ENCODE data around the gene CYTH2. TPM values are rescaled to one million over a fixed set of nuclear protein-coding genes. Genes with fewer than 3 reads are reported as not detected.

The CYTH2 gene
- total and polyA plus RNA-seq, 2 experiments from 2014 or later = 41.1 to 60.4 TPM

DNA sequence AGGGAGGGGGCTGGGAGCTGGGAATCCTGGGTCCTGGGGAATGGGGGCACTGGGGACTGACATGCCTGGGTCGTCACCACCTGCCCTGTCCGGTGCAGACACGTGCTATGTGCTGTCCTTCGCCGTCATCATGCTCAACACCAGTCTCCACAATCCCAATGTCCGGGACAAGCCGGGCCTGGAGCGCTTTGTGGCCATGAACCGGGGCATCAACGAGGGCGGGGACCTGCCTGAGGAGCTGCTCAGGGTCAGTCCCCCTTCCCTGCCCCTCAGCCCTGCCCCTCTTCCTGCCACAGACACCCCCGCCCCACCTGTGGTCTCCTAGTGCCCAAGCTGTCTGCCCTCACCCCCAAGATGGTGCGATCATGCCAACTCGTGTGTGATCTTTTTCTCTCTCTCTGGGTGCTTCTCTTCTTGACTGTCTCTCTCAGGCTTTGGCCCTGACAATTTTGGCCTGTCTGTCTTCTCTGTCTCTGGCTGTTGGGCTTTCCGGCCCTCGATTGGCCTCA lies 5.0 kb downstream of the CYTH2 start (continued):
- TF ChIP-seq, protein P1, sequence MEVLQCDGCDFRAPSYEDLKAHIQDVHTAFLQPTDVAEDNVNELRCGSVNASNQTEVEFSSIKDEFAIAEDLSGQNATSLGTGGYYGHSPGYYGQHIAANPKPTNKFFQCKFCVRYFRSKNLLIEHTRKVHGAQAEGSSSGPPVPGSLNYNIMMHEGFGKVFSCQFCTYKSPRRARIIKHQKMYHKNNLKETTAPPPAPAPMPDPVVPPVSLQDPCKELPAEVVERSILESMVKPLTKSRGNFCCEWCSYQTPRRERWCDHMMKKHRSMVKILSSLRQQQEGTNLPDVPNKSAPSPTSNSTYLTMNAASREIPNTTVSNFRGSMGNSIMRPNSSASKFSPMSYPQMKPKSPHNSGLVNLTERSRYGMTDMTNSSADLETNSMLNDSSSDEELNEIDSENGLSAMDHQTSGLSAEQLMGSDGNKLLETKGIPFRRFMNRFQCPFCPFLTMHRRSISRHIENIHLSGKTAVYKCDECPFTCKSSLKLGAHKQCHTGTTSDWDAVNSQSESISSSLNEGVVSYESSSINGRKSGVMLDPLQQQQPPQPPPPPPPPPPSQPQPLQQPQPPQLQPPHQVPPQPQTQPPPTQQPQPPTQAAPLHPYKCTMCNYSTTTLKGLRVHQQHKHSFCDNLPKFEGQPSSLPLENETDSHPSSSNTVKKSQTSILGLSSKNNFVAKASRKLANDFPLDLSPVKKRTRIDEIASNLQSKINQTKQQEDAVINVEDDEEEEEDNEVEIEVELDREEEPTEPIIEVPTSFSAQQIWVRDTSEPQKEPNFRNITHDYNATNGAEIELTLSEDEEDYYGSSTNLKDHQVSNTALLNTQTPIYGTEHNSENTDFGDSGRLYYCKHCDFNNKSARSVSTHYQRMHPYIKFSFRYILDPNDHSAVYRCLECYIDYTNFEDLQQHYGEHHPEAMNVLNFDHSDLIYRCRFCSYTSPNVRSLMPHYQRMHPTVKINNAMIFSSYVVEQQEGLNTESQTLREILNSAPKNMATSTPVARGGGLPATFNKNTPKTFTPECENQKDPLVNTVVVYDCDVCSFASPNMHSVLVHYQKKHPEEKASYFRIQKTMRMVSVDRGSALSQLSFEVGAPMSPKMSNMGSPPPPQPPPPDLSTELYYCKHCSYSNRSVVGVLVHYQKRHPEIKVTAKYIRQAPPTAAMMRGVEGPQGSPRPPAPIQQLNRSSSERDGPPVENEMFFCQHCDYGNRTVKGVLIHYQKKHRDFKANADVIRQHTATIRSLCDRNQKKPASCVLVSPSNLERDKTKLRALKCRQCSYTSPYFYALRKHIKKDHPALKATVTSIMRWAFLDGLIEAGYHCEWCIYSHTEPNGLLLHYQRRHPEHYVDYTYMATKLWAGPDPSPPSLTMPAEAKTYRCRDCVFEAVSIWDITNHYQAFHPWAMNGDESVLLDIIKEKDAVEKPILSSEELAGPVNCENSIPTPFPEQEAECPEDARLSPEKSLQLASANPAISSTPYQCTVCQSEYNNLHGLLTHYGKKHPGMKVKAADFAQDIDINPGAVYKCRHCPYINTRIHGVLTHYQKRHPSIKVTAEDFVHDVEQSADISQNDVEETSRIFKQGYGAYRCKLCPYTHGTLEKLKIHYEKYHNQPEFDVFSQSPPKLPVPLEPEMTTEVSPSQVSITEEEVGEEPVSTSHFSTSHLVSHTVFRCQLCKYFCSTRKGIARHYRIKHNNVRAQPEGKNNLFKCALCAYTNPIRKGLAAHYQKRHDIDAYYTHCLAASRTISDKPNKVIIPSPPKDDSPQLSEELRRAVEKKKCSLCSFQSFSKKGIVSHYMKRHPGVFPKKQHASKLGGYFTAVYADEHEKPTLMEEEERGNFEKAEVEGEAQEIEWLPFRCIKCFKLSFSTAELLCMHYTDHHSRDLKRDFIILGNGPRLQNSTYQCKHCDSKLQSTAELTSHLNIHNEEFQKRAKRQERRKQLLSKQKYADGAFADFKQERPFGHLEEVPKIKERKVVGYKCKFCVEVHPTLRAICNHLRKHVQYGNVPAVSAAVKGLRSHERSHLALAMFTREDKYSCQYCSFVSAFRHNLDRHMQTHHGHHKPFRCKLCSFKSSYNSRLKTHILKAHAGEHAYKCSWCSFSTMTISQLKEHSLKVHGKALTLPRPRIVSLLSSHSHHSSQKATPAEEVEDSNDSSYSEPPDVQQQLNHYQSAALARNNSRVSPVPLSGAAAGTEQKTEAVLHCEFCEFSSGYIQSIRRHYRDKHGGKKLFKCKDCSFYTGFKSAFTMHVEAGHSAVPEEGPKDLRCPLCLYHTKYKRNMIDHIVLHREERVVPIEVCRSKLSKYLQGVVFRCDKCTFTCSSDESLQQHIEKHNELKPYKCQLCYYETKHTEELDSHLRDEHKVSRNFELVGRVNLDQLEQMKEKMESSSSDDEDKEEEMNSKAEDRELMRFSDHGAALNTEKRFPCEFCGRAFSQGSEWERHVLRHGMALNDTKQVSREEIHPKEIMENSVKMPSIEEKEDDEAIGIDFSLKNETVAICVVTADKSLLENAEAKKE (CRISPR knock-in tag; IDR thresholded peaks at IDR 0.05) = no peak

DNA sequence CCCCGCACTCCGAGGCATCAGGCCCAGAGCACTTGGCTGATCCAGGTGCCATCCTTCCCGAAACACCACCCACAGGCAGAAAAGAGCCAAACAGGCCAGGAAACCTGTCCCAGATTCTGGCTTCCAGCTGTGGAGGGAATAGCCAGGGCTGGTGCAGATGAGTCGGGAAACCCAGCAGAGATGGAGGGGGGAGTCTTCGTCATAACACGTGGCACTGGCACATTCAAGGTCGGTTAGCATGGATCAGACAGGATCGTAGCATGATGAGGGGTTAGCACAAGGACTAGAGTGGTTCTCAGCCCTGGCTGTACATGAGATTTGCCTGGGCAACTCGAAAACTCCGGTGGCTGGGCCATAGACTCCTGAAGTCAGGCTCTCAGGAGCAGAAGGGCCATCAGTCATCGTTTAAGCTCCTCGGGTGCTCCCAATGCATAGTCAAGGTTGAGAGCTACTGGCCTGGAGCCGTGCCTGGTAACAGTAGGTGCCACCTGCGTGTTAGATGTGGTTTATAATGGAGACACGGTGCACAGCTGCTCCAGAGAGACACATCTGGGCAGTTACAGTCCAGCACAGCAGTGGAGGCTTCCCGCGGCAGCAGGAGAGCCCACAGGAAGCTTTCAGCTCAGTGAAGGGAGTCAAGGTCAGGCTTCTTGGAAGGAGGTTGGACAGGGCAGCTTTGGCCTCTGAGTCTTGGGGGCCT lies 6.3 kb downstream of the CYTH2 start:
- no peak for ATAC-seq
- Mint-ChIP-seq H3K4me3 (no peak overlapping the region), H3K4me1 (peaks cover 9% of the 10 kb centered on the region; the same call in 2 of the 3 replicates), H3K36me3 (ENCODE audit: low read depth) (peaks cover 74% of the 10 kb centered on the region), H3K27me3 (ENCODE audit: insufficient read depth, low read depth, poor library complexity) (peaks cover 24% of the 10 kb centered on the region), H3K9me3 (no peaks in the 10 kb centered on the region), H3K27ac (no peak overlapping the region)
- H3K27me3 ChIP-seq (ENCODE audit: insufficient read depth) = no peaks in the 10 kb centered on the region
- H2AFZ ChIP-seq = no peak overlapping the region
- H3K9me2 ChIP-seq (ENCODE audit: insufficient read depth) = no peaks in the 10 kb centered on the region
- no peaks in the 10 kb centered on the region; the same call in 1 of the 2 replicates for H3K4me1 ChIP-seq (ENCODE audit: insufficient read depth)
- no peak for DNase-seq (ENCODE audit: low spot score)
- H3K4me2 ChIP-seq = no peak overlapping the region
- H3K79me2 ChIP-seq (replicated peaks; ENCODE audit: insufficient read depth) = peaks cover 4% of the 10 kb centered on the region
- no peak overlapping the region for H3K4me3 ChIP-seq
- H3F3A ChIP-seq (replicated peaks; ENCODE audit: low read depth) = peaks cover 27% of the 10 kb centered on the region
- H3K36me3 ChIP-seq (ENCODE audit: insufficient read depth) = peaks cover 44% of the 10 kb centered on the region
- no peak overlapping the region for H3K27ac ChIP-seq (ENCODE audit: low read depth)
- H4K20me1 ChIP-seq (replicated peaks; ENCODE audit: insufficient read depth) = peaks cover 17% of the 10 kb centered on the region
- TF ChIP-seq EZH2 (IDR thresholded peaks at IDR 0.05; ENCODE audit: low read depth, unreplicated experiment) (no peak), JUNB (IDR thresholded peaks at IDR 0.05; ENCODE audit: unreplicated experiment) (no peak), STAT1 (IDR thresholded peaks at IDR 0.05; ENCODE audit: unreplicated experiment) (no peak), ZNF114 (CRISPR knock-in tag; IDR thresholded peaks at IDR 0.05) (no peak)
- TF ChIP-seq, protein P2, sequence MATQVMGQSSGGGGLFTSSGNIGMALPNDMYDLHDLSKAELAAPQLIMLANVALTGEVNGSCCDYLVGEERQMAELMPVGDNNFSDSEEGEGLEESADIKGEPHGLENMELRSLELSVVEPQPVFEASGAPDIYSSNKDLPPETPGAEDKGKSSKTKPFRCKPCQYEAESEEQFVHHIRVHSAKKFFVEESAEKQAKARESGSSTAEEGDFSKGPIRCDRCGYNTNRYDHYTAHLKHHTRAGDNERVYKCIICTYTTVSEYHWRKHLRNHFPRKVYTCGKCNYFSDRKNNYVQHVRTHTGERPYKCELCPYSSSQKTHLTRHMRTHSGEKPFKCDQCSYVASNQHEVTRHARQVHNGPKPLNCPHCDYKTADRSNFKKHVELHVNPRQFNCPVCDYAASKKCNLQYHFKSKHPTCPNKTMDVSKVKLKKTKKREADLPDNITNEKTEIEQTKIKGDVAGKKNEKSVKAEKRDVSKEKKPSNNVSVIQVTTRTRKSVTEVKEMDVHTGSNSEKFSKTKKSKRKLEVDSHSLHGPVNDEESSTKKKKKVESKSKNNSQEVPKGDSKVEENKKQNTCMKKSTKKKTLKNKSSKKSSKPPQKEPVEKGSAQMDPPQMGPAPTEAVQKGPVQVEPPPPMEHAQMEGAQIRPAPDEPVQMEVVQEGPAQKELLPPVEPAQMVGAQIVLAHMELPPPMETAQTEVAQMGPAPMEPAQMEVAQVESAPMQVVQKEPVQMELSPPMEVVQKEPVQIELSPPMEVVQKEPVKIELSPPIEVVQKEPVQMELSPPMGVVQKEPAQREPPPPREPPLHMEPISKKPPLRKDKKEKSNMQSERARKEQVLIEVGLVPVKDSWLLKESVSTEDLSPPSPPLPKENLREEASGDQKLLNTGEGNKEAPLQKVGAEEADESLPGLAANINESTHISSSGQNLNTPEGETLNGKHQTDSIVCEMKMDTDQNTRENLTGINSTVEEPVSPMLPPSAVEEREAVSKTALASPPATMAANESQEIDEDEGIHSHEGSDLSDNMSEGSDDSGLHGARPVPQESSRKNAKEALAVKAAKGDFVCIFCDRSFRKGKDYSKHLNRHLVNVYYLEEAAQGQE (IDR thresholded peaks at IDR 0.05; ENCODE audit: unreplicated experiment) = no peak
- TF ChIP-seq, protein P3, sequence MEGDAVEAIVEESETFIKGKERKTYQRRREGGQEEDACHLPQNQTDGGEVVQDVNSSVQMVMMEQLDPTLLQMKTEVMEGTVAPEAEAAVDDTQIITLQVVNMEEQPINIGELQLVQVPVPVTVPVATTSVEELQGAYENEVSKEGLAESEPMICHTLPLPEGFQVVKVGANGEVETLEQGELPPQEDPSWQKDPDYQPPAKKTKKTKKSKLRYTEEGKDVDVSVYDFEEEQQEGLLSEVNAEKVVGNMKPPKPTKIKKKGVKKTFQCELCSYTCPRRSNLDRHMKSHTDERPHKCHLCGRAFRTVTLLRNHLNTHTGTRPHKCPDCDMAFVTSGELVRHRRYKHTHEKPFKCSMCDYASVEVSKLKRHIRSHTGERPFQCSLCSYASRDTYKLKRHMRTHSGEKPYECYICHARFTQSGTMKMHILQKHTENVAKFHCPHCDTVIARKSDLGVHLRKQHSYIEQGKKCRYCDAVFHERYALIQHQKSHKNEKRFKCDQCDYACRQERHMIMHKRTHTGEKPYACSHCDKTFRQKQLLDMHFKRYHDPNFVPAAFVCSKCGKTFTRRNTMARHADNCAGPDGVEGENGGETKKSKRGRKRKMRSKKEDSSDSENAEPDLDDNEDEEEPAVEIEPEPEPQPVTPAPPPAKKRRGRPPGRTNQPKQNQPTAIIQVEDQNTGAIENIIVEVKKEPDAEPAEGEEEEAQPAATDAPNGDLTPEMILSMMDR (conservative IDR thresholded peaks at IDR 0.05; ENCODE audit: low read depth in 2 of 2) = no peak

Data from GM23338 (cell line).